ENCODE results near the gene ANKRD1. TPM values are rescaled to one million over a fixed set of nuclear protein-coding genes. Genes with fewer than 3 reads are reported as not detected.

The ANKRD1 gene
- total RNA-seq, 1 experiment from 2014 or later: 0.11 TPM

DNA sequence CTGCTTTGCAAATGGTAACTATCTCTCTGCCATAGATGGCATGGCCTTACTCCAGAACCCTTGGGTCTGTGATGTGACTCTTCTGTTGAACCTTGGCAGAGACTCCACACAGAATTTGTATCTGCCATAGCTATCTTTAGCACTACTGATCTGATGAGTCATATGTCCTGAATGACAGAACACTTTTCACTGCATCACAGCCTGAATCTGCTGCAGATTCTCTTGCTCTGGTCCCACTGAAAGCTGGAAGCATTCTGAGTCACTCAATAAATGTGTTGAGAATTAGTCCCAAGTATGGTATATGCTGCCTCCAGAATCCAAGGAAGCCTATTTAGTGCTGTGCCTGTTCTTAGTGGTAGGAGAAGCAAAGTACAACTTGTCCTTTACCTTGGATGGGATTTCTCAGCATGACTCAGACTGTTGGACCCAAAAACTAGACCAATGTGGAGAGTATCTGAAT is 39.5 kb upstream of the ANKRD1 start:
- no peak overlapping the region for H3K27ac ChIP-seq (ENCODE audit: insufficient read length, low read depth, low read length)
- H4K91ac ChIP-seq (ENCODE audit: insufficient read length, low read depth, low read length): no peak overlapping the region
- H3T11ph ChIP-seq (ENCODE audit: low read length): no peak overlapping the region
- Mint-ChIP-seq H3K9me3 (no peaks in the 10 kb centered on the region; a peak in 1 of 5 replicates), H3K4me3 (no peak overlapping the region), H3K36me3 (ENCODE audit: insufficient read depth in 1 of 3, low read depth in 3 of 3) (no peaks in the 10 kb centered on the region), H3K27ac (no peak overlapping the region), H3K27me3 (ENCODE audit: low read depth) (peaks cover 63% of the 10 kb centered on the region), H3K4me1 (no peaks in the 10 kb centered on the region)
- H3K4me2 ChIP-seq (ENCODE audit: insufficient read depth, insufficient read length, low read length): no peak overlapping the region
- TF ChIP-seq, protein P1, sequence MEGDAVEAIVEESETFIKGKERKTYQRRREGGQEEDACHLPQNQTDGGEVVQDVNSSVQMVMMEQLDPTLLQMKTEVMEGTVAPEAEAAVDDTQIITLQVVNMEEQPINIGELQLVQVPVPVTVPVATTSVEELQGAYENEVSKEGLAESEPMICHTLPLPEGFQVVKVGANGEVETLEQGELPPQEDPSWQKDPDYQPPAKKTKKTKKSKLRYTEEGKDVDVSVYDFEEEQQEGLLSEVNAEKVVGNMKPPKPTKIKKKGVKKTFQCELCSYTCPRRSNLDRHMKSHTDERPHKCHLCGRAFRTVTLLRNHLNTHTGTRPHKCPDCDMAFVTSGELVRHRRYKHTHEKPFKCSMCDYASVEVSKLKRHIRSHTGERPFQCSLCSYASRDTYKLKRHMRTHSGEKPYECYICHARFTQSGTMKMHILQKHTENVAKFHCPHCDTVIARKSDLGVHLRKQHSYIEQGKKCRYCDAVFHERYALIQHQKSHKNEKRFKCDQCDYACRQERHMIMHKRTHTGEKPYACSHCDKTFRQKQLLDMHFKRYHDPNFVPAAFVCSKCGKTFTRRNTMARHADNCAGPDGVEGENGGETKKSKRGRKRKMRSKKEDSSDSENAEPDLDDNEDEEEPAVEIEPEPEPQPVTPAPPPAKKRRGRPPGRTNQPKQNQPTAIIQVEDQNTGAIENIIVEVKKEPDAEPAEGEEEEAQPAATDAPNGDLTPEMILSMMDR (conservative IDR thresholded peaks at IDR 0.05): no peak
- H3K79me2 ChIP-seq (ENCODE audit: insufficient read depth, low read length): no peaks in the 10 kb centered on the region
- no peak for DNase-seq
- no peak overlapping the region for H2BK15ac ChIP-seq (ENCODE audit: low read depth, low read length)
- H3K4me1 ChIP-seq (ENCODE audit: insufficient read depth, low read length): no peaks in the 10 kb centered on the region; the same call in 1 of the 2 replicates
- H2BK5ac ChIP-seq (ENCODE audit: insufficient read length, low read length): no peak overlapping the region
- no peak overlapping the region for H3K56ac ChIP-seq (ENCODE audit: insufficient read length, low read depth, low read length)
- no peak overlapping the region for H3K9ac ChIP-seq (ENCODE audit: extremely low read depth, insufficient read length, low read length)
- no peak overlapping the region for H4K5ac ChIP-seq (ENCODE audit: insufficient read length, low read depth, low read length)
- H4K8ac ChIP-seq (replicated peaks; ENCODE audit: insufficient read length, low read depth, low read length): no peak overlapping the region
- no peak overlapping the region for H3K18ac ChIP-seq (ENCODE audit: insufficient read length, low read depth, low read length)
- H3K27me3 ChIP-seq (ENCODE audit: insufficient read depth, low read length): no peaks in the 10 kb centered on the region
- no peak overlapping the region for H2BK20ac ChIP-seq (ENCODE audit: low read depth, low read length, poor library complexity, severe bottlenecking)
- H3K23ac ChIP-seq (ENCODE audit: insufficient read length, low read depth, low read length): no peak overlapping the region
- H2AK5ac ChIP-seq (ENCODE audit: insufficient read length, low read length): no peak overlapping the region
- no peak overlapping the region for H2AFZ ChIP-seq (ENCODE audit: low read length)
- H4K20me1 ChIP-seq (ENCODE audit: control insufficient read depth, insufficient read depth, insufficient read length): no peaks in the 10 kb centered on the region
- no peak overlapping the region for H3K14ac ChIP-seq (ENCODE audit: insufficient read depth, low read length)
- no peak overlapping the region for H2BK12ac ChIP-seq (ENCODE audit: insufficient read length, low read depth, low read length)
- no peak overlapping the region for H3K4ac ChIP-seq (ENCODE audit: low read depth, low read length)
- no peaks in the 10 kb centered on the region for H3K79me1 ChIP-seq (ENCODE audit: insufficient read depth, low read depth, low read length, poor library complexity, severe bottlenecking)
- H2BK120ac ChIP-seq (ENCODE audit: low read depth, low read length, poor library complexity, severe bottlenecking): no peak overlapping the region
- no peaks in the 10 kb centered on the region for H3K23me2 ChIP-seq (ENCODE audit: insufficient read length, low read depth, low read length, poor library complexity, severe bottlenecking)
- H3K9me3 ChIP-seq (ENCODE audit: control insufficient read depth, low read depth, low read length): no peaks in the 10 kb centered on the region
